ENCODE measurements around the gene SAMD7.

The SAMD7 gene

GRCh38 chr3:169913323-169913722 lies 2.0 kb downstream of the SAMD7 start:
- no peak for DNase-seq

DNA sequence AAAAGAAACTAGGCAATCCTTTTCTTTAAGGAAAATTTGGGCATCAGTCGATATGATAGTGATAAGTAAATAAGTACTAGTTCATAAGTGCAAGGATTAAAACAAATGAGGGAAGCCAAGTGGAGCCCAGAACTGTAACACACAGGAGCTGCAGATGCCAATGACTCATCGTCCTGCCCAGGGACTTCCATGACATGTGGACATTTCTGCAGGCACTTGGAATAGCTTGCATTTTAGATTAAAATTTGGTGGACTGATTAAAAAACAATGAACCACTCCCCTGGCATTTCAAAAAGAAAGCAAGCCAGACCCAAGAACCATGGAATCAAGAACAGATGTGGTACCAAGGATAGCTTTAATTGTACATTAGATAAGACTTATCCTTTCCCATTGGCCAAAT lies 2.9 kb downstream of the SAMD7 start:
- DNase-seq, result no peak

DNA sequence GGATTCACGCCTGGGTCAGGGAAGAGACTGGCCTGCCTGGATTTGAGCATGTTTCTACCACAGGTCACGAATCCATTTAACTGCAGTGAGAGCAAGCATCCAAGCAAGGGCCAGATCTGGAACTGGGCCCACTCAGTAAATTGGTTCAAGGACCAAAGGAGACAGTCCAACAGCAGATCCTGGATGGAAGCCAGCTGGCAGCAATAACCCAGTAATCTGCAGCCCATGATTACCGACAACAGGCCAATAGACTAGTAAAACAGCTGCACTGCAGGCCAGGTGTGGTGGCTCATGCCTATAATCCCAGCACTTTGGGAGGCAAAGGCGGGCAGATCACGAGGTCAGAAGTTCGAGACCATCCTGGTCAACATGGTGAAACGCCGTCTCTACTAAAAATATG lies 11.8 kb downstream of the SAMD7 start:
- DNase-seq, result no peak

DNA sequence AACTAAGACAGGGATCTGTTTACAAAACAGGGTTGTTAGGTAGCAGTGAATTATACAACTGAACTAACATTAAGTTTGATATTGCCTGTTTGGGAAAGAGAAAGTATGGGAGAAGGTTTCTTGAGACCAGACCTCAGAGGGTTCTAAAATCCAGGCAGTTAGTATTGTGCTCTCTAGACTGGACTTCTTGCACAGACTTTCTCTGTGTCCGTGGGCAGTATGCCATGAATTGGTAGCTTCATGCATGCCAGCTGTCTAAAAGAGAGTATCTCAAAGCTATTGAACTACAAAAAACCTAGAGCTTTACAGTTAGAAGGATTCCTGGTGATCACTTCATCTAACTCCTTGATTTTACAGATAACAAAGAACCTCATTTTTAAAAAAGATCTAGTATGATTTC lies 12.5 kb downstream of the SAMD7 start:
- DNase-seq, result no peak

DNA sequence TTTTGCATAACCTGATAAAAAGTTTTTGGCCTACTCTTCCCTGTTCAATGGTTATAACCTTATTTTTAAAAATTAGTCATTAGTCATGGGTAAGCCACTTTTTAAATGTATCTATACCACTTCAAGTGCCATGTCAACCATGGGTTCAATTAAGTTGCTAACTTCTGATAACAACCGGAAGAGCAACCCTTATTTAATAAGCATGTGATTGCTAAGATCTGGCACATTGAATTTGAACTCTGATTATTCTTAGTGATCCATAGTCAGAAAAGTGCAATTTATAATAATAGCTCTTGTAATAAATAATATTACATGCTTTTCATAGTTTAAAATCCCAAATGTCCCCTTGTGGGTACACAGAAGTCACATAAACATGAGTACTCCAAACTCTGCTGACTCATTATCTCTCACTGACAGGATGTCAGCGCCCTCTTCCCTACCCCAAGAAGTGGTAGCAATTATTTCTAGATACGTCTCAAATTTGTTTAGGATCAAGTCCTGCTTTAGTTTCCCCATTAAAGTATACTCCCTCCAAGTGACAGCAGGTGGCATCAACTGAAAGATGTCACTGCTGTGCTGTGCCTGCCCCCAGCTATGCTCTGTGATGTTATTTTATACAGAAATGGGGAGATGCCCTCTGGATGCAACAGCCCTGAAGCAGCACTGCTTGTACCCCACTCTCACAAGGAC lies 18.6 kb downstream of the SAMD7 start:
- DNase-seq, result no peak

- DNase-seq, result no peak
Measured at GRCh38 chr3:169930843-169931242, 19.5 kb downstream of the SAMD7 start.

DNA sequence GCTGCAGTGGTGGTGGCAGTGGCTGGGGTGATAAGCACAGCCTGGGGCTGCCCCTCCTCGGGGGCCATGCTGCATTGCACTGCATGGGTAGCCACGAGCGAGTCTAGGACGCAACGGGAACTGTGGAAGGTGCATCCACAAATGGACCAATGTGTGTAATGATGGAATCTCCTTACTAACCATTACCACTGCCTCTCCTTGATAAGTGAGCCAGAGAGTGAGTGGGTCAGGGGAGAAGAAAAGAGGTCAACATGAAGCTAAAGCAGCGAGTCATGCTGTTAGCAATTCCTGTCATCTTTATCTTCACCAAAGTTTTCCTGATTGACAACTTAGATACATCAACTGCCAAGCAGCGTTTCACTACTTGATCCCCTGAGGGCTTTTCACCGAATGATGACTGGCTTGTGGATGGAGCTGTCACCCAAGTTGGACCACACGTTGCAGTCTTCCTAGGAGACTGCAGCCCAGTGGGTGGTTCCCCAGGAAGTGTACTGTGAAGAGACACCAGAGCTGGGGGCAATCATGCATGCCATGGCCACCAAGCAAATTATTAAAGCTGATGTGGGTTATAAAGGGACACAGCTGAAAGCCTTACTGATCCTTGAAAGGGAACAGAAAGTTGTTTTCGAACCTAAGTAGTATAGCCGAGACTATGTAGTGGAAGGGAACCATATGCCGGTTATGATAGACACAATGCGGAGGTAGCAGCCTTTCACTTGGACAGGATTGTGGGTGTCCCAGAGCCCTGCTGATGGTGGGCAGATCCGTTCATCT lies 20.6 kb downstream of the SAMD7 start:
- no peak for DNase-seq

GRCh38 chr3:169939320-169939719 lies 27.9 kb downstream of the SAMD7 start:
- DNase-seq, result no peak

DNA sequence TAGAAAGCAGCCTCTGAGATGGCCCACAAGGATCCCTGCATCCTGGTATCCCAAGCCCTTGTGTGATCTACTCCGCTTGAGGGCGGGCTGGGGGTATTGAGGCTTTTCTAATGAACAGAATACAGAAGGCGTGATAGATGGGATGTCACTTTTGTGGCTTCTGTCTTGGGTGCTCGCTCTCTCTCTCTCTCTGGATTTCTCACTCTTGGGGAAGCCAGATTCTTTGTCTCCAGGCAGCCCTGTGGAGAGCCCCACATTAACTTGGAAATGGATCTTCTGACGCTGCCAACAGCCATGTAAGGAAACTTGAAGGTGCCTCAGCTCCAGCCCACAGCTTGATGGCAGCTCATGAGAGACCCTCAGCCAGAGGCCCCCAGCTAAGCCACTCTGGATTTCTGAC lies 28.4 kb downstream of the SAMD7 start:
- no peak for DNase-seq

DNA sequence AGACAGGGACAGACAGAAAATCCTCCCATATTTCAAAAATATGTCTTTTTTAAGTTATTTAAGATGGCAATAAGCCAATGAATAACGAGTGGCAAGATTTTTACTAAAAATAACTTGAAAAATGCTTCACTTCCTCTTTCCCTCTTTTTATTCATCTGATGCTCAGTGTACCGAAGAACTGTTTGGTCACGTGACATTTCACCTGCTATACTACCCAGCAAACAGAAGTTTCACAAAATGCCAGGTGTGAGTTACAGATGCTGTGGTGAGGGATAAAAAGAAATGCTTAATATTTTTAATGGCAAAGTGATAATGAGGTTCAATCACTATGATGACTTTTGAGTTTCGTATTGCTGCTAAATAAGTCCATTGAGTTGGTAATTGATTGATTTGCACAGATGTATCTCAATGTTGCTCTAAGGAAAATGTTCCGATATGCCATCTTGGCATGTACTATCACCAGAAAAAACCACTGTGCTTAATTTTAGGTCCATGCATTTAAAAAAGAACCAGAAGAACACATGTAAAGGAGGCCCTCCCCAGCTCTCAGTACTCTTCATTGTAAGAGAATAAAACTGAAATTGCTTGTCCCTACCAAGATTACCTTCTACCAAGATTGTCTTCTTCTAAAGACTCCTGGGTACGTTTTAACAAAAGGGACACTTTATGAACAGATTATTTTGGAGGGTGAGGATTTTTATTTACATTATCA lies 29.3 kb downstream of the SAMD7 start:
- no peak for DNase-seq

- no peak for DNase-seq
Measured at GRCh38 chr3:169945313-169945712, 33.9 kb downstream of the SAMD7 start.

- no peak for DNase-seq
Measured at GRCh38 chr3:169946336-169946735, 35.0 kb downstream of the SAMD7 start.

- DNase-seq, result no peak
Measured at GRCh38 chr3:169948559-169949448, 37.4 kb downstream of the SAMD7 start.

DNA sequence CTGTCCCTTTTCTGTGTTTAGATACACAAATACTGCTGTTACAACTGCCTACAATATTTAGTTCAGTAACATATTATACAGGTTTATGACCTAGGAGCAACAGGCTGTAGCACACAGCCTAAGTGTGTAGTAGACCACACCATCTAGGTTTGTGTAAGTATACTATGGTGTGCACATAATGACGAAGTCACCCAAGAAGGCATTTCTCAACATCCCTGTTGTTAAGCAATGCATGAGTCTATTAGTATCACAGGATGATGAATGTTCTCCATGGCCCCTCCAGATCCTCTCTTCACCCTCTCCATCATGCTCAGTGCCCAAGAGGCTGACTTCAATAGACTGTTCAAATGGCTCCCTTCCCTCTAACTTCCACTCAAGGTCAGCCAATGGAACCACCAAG lies 40.7 kb downstream of the SAMD7 start:
- no peak for DNase-seq

DNA sequence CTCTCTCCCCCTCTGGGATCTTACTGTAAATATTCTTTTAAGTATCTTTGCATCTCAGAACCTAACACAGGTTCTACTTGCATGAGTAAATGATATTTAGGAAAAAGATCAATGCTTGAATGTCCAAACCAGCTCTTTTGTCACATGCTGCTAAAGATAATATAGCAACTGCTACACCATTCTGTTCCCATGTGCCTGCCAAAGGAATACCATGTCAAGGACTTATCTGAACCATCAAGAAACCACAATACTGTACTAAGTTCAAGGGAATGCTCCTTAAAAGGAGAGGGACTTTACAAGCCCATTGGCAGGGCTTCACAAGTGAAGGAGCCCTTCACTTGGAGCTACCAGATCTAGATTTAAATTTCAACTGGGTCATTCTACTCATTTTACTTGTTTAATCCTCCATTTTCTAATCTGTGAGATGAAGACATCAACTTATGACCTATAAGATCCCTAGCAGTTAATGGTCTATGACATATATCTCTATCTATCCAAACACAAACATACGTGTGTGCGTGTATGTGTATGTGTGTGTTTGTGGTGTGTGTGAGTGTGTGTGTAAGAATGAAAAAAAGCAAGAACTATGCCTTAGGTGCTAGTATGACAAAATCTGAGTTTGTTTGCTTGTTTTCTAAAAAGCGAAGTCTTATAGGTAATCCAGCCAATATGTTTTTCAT lies 42.2 kb downstream of the SAMD7 start:
- no peak for DNase-seq

GRCh38 chr3:169954142-169954756 lies 42.9 kb downstream of the SAMD7 start:
- DNase-seq, result no peak

DNA sequence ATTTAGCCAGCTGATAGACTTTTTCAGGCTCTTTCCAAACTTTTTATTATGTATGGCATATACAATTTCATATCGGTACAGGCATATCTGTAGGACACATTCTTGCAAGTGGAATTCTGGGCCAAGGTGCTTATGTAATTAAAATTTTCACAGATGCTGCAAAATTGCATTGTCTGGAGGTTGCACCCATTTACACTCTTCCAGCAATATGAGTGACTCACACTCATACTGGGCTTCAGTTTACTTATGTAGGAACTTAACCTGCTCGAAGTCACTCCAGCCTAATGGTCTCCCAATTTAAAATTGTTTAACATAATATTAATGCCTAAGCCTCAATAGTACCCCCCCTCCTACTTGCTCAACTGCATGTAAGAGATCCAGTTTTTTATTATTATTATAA lies 44.0 kb downstream of the SAMD7 start:
- DNase-seq, result no peak

DNA sequence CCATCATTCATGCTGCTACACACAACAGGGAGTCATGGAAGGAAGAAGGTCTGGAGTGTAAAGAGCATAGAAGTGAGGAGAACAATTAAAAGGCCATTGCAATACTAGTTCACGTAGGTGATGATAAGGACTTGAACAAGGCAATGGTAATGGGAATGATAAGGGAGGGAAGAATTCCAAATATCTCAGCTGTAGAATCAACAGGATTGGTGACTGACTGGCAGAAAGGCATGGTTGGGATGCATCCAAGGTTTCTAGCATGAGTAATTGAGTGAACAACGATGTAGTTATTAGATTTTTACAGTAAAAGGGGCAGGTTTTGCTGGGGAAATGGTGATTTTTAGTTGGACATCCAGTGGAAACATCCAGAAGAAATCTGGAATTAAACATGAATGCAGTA lies 52.8 kb downstream of the SAMD7 start:
- DNase-seq, result no peak

DNA sequence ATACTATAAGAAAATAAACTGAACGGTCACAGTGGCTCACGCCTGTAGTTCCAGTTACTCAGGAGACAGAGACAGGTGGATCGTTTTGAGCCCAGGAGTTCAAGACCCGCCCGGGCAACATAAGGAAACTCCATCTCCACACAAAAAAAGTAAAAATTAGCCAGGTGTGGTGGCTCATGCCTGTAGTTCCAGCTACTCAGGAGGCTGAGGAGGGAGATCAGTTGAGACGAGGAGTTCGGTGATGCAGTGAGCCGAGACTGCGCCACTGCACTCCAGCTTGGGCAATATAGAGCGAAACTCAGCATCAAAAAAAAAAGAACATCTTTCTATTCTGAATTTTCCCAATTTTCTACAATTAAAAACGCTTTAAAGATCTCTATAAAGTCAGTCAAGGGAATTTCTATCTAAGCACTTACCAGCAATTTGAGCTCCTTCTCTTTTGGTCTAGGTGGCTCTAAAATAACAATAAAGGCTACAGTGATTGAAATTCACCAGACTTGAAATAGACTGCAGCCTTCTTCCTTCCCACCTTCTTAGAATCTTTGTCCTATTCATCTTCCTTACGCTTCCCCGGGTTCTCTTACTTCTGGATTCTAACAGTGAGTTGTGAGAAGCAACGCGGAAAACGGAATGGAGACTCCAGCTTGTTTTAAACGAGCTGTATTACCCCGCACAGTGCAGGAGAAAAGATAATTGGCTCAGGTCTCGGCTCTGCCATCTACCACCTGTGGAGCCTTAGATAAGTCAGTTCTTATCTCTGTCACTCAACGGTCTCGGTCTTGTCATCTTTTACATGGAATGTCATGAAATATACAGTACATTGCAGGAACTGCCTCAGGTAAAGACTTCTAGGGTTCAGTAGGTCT lies 54.4 kb downstream of the SAMD7 start:
- no peak for DNase-seq

DNA sequence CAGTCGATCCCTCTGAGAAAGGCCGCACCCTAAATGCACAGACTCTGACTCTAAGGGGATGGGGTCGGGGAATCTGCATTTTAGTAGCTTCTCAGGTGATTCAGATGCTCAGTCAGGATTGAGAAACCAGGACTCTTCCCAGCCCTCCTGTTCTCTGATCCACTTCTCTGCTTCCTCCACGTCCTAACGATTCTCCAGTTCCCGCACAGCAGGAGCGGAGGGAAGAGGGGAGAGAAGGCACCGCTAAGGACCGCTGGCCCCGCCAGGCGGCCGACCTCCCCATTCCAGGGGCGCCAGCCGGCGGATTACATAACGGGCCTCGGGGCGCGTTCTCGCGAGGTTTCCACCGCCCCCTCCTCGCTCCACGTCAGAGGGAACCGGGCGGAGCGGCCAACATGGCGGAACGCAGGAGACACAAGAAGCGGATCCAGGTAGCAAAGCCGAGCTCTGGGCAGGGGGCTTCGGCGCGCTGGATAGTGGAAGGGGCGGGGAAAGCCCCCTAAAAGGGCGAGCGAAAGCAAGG lies 55.1 kb downstream of the SAMD7 start, which contains the start of gene SEC62:
Gene SEC62 (plus strand): TSS at position 380 of the 523 bp plus-strand sequence. CDS start 16 bp downstream, at position 396.
- peak; percentile 80 for DNase-seq

Measured in T1000 (cell line).